Measurements from ENCODE around the gene ELN.

GRCh38 chr7:74015670-74016069 lies 12.3 kb upstream of the ELN start:
- TF ChIP-seq, protein P1, sequence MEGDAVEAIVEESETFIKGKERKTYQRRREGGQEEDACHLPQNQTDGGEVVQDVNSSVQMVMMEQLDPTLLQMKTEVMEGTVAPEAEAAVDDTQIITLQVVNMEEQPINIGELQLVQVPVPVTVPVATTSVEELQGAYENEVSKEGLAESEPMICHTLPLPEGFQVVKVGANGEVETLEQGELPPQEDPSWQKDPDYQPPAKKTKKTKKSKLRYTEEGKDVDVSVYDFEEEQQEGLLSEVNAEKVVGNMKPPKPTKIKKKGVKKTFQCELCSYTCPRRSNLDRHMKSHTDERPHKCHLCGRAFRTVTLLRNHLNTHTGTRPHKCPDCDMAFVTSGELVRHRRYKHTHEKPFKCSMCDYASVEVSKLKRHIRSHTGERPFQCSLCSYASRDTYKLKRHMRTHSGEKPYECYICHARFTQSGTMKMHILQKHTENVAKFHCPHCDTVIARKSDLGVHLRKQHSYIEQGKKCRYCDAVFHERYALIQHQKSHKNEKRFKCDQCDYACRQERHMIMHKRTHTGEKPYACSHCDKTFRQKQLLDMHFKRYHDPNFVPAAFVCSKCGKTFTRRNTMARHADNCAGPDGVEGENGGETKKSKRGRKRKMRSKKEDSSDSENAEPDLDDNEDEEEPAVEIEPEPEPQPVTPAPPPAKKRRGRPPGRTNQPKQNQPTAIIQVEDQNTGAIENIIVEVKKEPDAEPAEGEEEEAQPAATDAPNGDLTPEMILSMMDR (IDR thresholded peaks at IDR 0.05; ENCODE audit: low read depth, low read length): no peak
- TF ChIP-seq POLR2A (IDR thresholded peaks at IDR 0.05; ENCODE audit: extremely low read depth, insufficient read length): no peak
- TF ChIP-seq, protein P2, sequence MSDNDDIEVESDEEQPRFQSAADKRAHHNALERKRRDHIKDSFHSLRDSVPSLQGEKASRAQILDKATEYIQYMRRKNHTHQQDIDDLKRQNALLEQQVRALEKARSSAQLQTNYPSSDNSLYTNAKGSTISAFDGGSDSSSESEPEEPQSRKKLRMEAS (IDR thresholded peaks at IDR 0.05; ENCODE audit: low read depth, low read length): no peak
